Measurements from ENCODE around the gene SORCS3.

SORCS3 gene

GRCh38 chr10:105140600-105140999 lies 499.5 kb downstream of the SORCS3 start:
- Mint-ChIP-seq H3K4me3 (no peak overlapping the region), H3K36me3 (ENCODE audit: low read depth) (no peaks in the 10 kb centered on the region), H3K27ac (no peak overlapping the region), H3K27me3 (ENCODE audit: low read depth, poor library complexity) (no peaks in the 10 kb centered on the region), H3K4me1 (peaks cover 9% of the 10 kb centered on the region), H3K9me3 (no peaks in the 10 kb centered on the region)
- TF ChIP-seq CTCF (IDR thresholded peaks at IDR 0.05): no peak
- no peak for DNase-seq

GRCh38 chr10:105145711-105146110 lies 504.6 kb downstream of the SORCS3 start:
- Mint-ChIP-seq H3K9me3 (no peaks in the 10 kb centered on the region), H3K4me1 (peaks cover 9% of the 10 kb centered on the region), H3K27me3 (ENCODE audit: low read depth, poor library complexity) (no peaks in the 10 kb centered on the region), H3K27ac (no peak overlapping the region), H3K36me3 (ENCODE audit: low read depth) (no peaks in the 10 kb centered on the region), H3K4me3 (no peak overlapping the region)
- DNase-seq: no peak
- TF ChIP-seq CTCF (IDR thresholded peaks at IDR 0.05): no peak

GRCh38 chr10:105146436-105146835 lies 505.3 kb downstream of the SORCS3 start:
- DNase-seq: no peak

GRCh38 chr10:105148456-105148855 lies 507.4 kb downstream of the SORCS3 start:
- H3K36me3 Mint-ChIP-seq (ENCODE audit: low read depth): no peaks in the 10 kb centered on the region
- H3K27me3 Mint-ChIP-seq (ENCODE audit: low read depth, poor library complexity): no peaks in the 10 kb centered on the region
- H3K27ac Mint-ChIP-seq: no peak overlapping the region
- no peaks in the 10 kb centered on the region for H3K9me3 Mint-ChIP-seq
- DNase-seq: no peak
- no peak for TF ChIP-seq CTCF (IDR thresholded peaks at IDR 0.05)
- no peaks in the 10 kb centered on the region for H3K4me1 Mint-ChIP-seq
- no peak overlapping the region for H3K4me3 Mint-ChIP-seq

More at GRCh38 chr10:105146436-105146835, 505.3 kb downstream of the SORCS3 start:
- TF ChIP-seq CTCF (IDR thresholded peaks at IDR 0.05): no peak
- no peaks in the 10 kb centered on the region for H3K27me3 Mint-ChIP-seq (ENCODE audit: low read depth, poor library complexity)
- H3K9me3 Mint-ChIP-seq: no peaks in the 10 kb centered on the region
- no peak overlapping the region for H3K4me3 Mint-ChIP-seq
- H3K4me1 Mint-ChIP-seq: peaks cover 9% of the 10 kb centered on the region
- no peaks in the 10 kb centered on the region for H3K36me3 Mint-ChIP-seq (ENCODE audit: low read depth)
- no peak overlapping the region for H3K27ac Mint-ChIP-seq

- H3K27ac Mint-ChIP-seq: no peak overlapping the region
- no peaks in the 10 kb centered on the region for H3K27me3 Mint-ChIP-seq (ENCODE audit: low read depth, poor library complexity)
- no peaks in the 10 kb centered on the region for H3K36me3 Mint-ChIP-seq (ENCODE audit: low read depth)
- no peaks in the 10 kb centered on the region for H3K4me1 Mint-ChIP-seq
- TF ChIP-seq CTCF (IDR thresholded peaks at IDR 0.05): no peak
- no peak overlapping the region for H3K4me3 Mint-ChIP-seq
- H3K9me3 Mint-ChIP-seq: no peaks in the 10 kb centered on the region
- DNase-seq: no peak
Measured at GRCh38 chr10:105148921-105149320, 507.8 kb downstream of the SORCS3 start.

- no peaks in the 10 kb centered on the region for H3K4me1 Mint-ChIP-seq
- no peaks in the 10 kb centered on the region for H3K36me3 Mint-ChIP-seq (ENCODE audit: low read depth)
- H3K27me3 Mint-ChIP-seq (ENCODE audit: low read depth, poor library complexity): no peaks in the 10 kb centered on the region
- H3K9me3 Mint-ChIP-seq: no peaks in the 10 kb centered on the region
- no peak overlapping the region for H3K4me3 Mint-ChIP-seq
- no peak for TF ChIP-seq CTCF (IDR thresholded peaks at IDR 0.05)
- no peak overlapping the region for H3K27ac Mint-ChIP-seq
- DNase-seq: no peak
Measured at GRCh38 chr10:105149371-105149891, 508.3 kb downstream of the SORCS3 start.
